Measurements from ENCODE around the gene MMS19.

GRCh38 chr10:97459933-97460332, 38.3 kb downstream of the MMS19 start:
- no peak for TF ChIP-seq CTCF (IDR thresholded peaks at IDR 0.05)
- no peak for TF ChIP-seq POLR2A (IDR thresholded peaks at IDR 0.05)
